ENCODE measurements around the gene C3orf20. TPM values are rescaled to one million over a fixed set of nuclear protein-coding genes. Genes with fewer than 3 reads are reported as not detected.

C3orf20 gene
- total RNA-seq, 1 experiment from 2014 or later, result not detected

GRCh38 chr3:14649466-14649865 is 25.5 kb upstream of the C3orf20 start:
- no peak for DNase-seq (ENCODE audit: low spot score)

GRCh38 chr3:14650193-14650592 is 24.7 kb upstream of the C3orf20 start:
- DNase-seq (ENCODE audit: low spot score), result no peak

GRCh38 chr3:14651440-14652251 is 23.3 kb upstream of the C3orf20 start, which contains the start of gene CCDC174:
Gene CCDC174, plus strand, starts transcription at chr3:14651762. Its CDS starts 75 bp downstream, at chr3:14651837.
- DNase-seq (ENCODE audit: low spot score), result peak; percentile 93

- peak; percentile 31 for DNase-seq (ENCODE audit: low spot score)
Observed at GRCh38 chr3:14652360-14652907, 22.5 kb upstream of the C3orf20 start.

GRCh38 chr3:14657579-14657978 is 17.4 kb upstream of the C3orf20 start:
- no peak for DNase-seq (ENCODE audit: low spot score)

- no peak for DNase-seq (ENCODE audit: low spot score)
Observed at GRCh38 chr3:14658978-14659377, 16.0 kb upstream of the C3orf20 start.

- no peak for DNase-seq (ENCODE audit: low spot score)
Observed at GRCh38 chr3:14660942-14661341, 14.0 kb upstream of the C3orf20 start.

GRCh38 chr3:14663396-14664135 is 11.4 kb upstream of the C3orf20 start:
- no peak for DNase-seq (ENCODE audit: low spot score)

GRCh38 chr3:14664170-14664569 is 10.8 kb upstream of the C3orf20 start:
- no peak for DNase-seq (ENCODE audit: low spot score)

GRCh38 chr3:14672588-14672987 is 2.4 kb upstream of the C3orf20 start:
- no peak for DNase-seq (ENCODE audit: low spot score)

- DNase-seq (ENCODE audit: low spot score), result no peak
Observed at GRCh38 chr3:14676881-14677280, 1.9 kb downstream of the C3orf20 start.

- no peak for DNase-seq (ENCODE audit: low spot score)
Observed at GRCh38 chr3:14678015-14678503, 3.1 kb downstream of the C3orf20 start.

- DNase-seq (ENCODE audit: low spot score), result no peak
Observed at GRCh38 chr3:14680115-14680514, 5.2 kb downstream of the C3orf20 start.

- DNase-seq (ENCODE audit: low spot score), result no peak
Observed at GRCh38 chr3:14680716-14681115, 5.8 kb downstream of the C3orf20 start.

- DNase-seq (ENCODE audit: low spot score), result no peak
Observed at GRCh38 chr3:14684447-14684846, 9.5 kb downstream of the C3orf20 start.

GRCh38 chr3:14685179-14685578 is 10.2 kb downstream of the C3orf20 start:
- DNase-seq (ENCODE audit: low spot score), result no peak

GRCh38 chr3:14687360-14687759 is 12.4 kb downstream of the C3orf20 start:
- DNase-seq (ENCODE audit: low spot score), result no peak

- no peak for DNase-seq (ENCODE audit: low spot score)
Observed at GRCh38 chr3:14688525-14688924, 13.6 kb downstream of the C3orf20 start.

GRCh38 chr3:14689247-14689980 is 14.5 kb downstream of the C3orf20 start:
- no peak for DNase-seq (ENCODE audit: low spot score)

GRCh38 chr3:14691239-14691638 is 16.3 kb downstream of the C3orf20 start:
- DNase-seq (ENCODE audit: low spot score), result no peak

GRCh38 chr3:14691719-14692118 is 16.8 kb downstream of the C3orf20 start:
- DNase-seq (ENCODE audit: low spot score), result no peak
